ENCODE measurements around the gene ERVH48-1.

- no peak for TF ChIP-seq CTCF (IDR thresholded peaks at IDR 0.05 in 4 of 5, conservative IDR thresholded peaks at IDR 0.05 in 1 of 5)
- no peak for TF ChIP-seq POLR2A (IDR thresholded peaks at IDR 0.05)
Measured at GRCh38 chr21:42971897-42972275, 46.5 kb upstream of the ERVH48-1 start.

Data from gastrocnemius medialis (tissue), 4 donors.